ENCODE results near the gene ARHGAP28.
"Not testable (repeated sequence)": the region's sequence is repeated elsewhere in the genome, so short reads cannot be mapped to it uniquely, and the experiment has no call there.

Gene ARHGAP28

DNA sequence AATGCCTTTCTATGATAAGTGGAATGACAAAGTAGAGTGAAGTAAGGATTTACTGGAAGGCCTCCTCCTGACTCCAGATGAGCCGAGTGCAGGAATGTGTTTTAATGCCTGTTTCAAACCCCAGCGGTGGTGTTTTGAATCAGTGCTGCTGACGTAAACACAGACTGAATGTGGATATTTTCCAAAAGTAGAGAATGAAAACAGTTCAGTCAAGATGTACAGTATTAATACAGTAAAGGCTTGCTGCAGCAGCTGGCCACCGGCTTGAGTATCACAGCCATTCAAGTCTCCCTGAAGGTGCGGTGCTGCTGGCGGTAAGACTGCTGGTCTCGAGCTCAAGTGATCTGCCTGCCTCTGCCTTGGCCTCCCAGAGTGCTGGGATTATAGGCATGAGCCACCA, 46.7 kb downstream of the ARHGAP28 start:
- DNase-seq (ENCODE audit: low read depth): peak; percentile 50

- no peak for DNase-seq (ENCODE audit: low read depth)
Measured at GRCh38 chr18:6777509-6777908, 48.0 kb downstream of the ARHGAP28 start.

GRCh38 chr18:6778459-6779247, 49.1 kb downstream of the ARHGAP28 start:
- DNase-seq (ENCODE audit: low read depth): no peak

DNA sequence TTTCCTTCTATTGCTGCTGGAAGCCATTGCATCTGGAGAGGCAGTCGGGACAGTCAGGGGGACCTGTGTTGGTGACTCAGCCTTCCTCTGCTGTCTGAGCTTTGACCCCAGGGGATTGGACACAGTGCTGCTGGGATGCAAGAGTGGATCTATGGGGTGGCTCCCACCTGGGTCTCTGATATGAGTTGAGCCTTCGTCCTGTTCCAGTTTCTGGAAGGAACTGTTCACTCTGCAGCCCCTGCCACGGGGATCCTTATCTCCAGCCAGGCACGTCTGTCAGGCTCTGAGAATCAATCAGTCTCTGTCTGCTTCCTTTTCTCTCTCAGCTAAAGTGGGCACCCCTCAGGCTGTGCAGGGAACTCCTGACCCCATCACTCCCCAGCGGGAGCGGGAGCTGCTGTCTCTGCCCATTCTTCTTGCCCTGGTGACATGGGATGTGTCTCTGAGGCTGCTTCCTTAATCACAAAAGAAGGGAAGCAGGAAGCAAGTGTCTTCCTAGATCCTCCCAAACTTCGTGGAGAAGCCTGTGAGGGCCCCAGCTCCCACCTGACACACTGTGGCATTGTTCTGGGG, 51.7 kb downstream of the ARHGAP28 start:
- no peak for DNase-seq (ENCODE audit: low read depth)

- peak; percentile 24 for DNase-seq (ENCODE audit: low read depth)
Measured at GRCh38 chr18:6781796-6782195, 52.3 kb downstream of the ARHGAP28 start.

- no peak for DNase-seq (ENCODE audit: low read depth)
Measured at GRCh38 chr18:6782861-6783260, 53.3 kb downstream of the ARHGAP28 start.

DNA sequence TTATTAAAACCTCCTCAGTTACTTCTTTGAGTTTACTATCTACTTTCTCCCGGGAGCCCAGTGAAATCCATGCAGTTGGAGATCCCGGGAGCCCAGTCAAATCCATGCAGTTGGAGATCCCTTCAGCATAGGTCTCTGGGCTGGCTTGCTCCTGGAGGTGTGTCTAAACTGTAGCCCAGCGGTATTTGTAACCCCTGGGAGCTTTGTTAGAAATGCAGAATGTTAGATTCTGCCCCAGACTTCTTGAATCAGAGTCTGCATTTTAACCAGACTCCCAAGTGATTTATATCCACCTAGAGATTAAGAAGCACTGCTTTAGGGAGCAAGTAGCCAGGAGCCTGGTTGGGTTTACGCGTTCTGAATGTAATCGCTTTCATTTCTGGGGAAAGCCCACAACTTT, 54.5 kb downstream of the ARHGAP28 start:
- no peak for DNase-seq (ENCODE audit: low read depth)

DNA sequence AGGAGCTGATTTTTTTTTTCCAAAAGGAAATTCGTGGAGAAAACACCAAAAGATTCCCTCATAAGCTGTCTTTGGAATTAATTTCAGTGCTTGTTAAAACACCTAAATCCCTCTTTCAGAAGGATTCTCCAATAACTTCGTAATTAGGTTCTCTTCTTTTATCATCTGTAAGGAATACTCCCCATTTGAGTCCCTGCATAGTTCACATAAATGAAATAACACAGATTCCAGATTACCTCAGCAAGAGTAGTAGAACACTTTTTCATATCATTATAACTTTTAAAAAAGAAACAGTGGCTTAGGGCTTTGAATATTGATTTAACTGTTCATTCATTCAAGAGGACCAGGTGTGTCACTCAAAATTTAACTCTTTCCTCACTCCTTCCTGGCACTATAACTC, 55.5 kb downstream of the ARHGAP28 start:
- no peak for DNase-seq (ENCODE audit: low read depth)

DNA sequence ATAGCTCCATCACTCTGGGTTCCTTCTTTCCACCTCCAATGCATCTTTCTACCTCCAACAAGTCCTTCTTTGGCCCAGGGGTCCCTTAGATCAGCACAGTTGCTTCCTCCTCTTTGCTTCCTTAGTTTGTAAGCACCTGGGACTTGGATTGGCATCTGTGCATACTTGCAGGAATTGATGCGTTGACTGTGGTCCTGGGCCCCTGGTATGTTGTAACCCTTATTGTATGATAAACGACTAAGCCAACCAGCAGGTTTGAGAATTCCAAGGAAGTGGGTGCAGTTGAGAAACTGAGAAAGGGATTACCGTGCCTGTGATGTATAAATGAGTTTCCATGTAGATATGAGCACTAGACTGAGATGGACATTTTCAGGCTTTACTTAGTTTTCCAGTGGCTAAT, 55.9 kb downstream of the ARHGAP28 start:
- no peak for DNase-seq (ENCODE audit: low read depth)

- no peak for DNase-seq (ENCODE audit: low read depth)
Measured at GRCh38 chr18:6792391-6792790, 62.9 kb downstream of the ARHGAP28 start.

DNA sequence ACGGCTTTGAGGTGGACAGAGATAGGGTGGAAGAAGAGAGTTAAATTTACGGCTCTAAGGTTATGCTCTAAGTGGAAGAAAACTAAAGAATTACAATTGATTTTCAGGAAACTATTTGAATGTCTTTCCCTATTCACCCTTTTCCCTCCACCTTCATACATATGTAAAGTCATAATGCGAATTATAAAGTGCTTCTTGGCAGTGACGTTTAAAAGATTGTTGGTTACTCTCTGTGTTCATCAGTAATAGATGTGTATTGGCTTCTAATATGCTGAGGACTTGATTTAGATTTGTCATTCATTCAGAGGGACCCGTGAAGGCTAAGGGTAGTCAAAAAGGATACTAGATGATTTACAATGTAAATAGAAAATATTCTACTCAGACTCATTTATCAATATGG, 63.9 kb downstream of the ARHGAP28 start:
- no peak for DNase-seq (ENCODE audit: low read depth)

DNA sequence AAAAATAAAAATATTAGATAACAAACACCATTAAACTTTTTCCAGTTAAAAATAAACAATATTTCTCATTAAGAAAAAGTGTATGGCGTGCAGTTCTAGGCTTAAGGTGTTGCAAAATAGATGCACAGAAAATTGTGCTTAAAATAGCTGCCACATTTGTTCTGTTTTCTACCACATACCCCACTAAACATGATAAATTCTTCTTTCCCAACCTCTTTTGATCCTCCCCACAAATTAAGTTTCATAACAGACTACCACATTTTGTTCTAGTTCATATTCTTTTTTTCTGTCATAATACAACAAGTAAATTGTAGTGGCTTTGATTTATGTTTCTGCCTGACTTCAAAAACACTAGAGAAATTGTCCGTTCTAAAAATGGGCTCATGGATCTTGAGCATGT, 64.5 kb downstream of the ARHGAP28 start:
- no peak for DNase-seq (ENCODE audit: low read depth)

- DNase-seq (ENCODE audit: low read depth): no peak
Measured at GRCh38 chr18:6795307-6795706, 65.8 kb downstream of the ARHGAP28 start.

GRCh38 chr18:6796511-6796910, 67.0 kb downstream of the ARHGAP28 start:
- DNase-seq (ENCODE audit: low read depth): no peak

- no peak for DNase-seq (ENCODE audit: low read depth)
Measured at GRCh38 chr18:6797171-6797570, 67.7 kb downstream of the ARHGAP28 start.

GRCh38 chr18:6798896-6799295, 69.4 kb downstream of the ARHGAP28 start:
- DNase-seq (ENCODE audit: low read depth): no peak

- DNase-seq (ENCODE audit: low read depth): not testable (repeated sequence)
Measured at GRCh38 chr18:6800309-6800708, 70.8 kb downstream of the ARHGAP28 start.

GRCh38 chr18:6807515-6808257, 78.2 kb downstream of the ARHGAP28 start:
- DNase-seq (ENCODE audit: low read depth): no peak

DNA sequence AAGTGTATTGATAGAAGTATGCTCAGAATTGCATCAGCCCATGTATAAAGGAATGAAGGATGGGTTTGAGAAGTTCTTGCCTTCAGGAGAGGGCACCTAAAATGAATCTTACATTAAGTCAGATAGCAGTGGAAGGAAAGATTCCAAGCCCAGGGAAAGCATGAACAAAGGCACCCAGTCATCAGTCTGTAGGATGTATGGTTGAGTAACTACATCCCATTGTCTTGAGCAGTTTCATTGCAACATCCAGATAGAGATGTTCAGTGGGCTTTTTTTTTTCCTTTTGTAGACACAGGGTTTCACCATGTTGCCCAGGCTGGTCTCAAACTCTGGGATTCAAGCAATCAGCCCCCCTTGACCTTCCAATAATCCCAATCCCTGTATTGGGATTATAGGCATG, 80.7 kb downstream of the ARHGAP28 start:
- no peak for DNase-seq (ENCODE audit: low read depth)

- no peak for DNase-seq (ENCODE audit: low read depth)
Measured at GRCh38 chr18:6811816-6812215, 82.3 kb downstream of the ARHGAP28 start.

- no peak for DNase-seq (ENCODE audit: low read depth)
Measured at GRCh38 chr18:6814882-6815425, 85.4 kb downstream of the ARHGAP28 start.

- no peak for DNase-seq (ENCODE audit: low read depth)
Measured at GRCh38 chr18:6816154-6816553, 86.6 kb downstream of the ARHGAP28 start.

DNA sequence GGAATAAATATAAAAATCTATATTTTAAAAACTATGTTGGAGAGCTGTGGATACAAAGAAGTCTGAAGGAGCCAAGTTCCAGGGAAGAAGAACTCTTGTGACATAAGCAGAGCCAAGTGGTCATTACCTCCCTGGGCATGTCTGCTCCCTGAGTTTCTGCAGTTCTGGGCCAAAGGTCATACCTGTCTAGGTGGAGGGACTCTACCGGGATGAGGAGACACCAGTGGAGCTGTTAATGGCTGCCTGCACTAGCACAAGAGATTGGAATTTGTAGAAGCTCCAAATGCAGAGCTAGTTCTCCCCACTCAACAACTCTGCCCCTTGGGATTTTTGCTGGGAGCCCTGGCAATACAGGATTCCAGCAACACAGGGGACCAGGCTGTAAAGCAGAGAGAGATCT, 89.8 kb downstream of the ARHGAP28 start:
- no peak for DNase-seq (ENCODE audit: low read depth)

Measured in GM04504 (cell line).